ENCODE data around the gene PRSS22. TPM values are rescaled to one million over a fixed set of nuclear protein-coding genes. Genes with fewer than 3 reads are reported as not detected.

The PRSS22 gene
- total and polyA plus RNA-seq, 10 of the 15 experiments (the other 5 are each of a cell fraction or from before 2014, with no cell fraction given) = not detected

DNA sequence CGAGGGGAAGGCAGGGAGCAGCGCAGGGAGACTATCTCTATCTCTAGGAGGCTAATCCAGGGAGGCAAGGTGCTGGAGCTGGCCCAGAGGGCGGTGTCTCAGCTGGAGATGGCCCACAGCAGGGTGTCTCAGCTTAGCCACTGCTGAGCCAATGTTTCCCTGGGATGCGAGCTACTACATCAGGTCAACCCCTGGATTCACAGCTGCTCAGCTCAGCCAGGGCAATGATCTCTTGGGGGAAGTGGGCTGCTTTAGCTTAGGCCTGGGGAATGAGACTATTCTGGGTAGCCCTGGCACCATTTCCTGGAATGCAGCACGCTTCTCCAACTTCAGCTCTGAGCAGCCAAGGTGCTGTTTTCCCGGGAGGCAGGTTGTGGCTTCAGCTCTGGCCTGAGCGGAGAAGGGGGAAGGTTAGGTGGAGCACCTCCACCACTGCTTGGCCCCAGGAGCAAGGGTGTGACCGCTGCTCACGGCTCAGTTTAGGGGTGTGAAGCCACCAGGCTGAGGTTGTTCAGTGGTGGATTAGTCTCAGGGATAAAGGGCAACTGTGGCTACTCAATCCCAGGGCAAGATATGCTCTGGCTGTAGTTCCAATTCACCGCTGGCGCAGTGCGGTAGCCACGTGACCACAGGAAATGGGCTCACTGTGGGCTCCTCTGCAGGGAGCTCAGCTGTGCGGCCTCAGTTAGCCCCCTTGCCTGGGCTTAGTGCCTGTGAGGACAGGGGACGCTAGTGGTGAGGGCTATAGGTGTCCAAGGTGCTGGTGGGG, 46.1 kb downstream of the PRSS22 start:
- Histone ChIP-seq H3K9ac (ENCODE audit: control insufficient read depth, insufficient read depth, low read length) (no peak overlapping the region), H3K79me2 (ENCODE audit: control insufficient read depth, insufficient read depth, low read length) (peaks cover 2% of the 10 kb centered on the region), H3K36me3 (ENCODE audit: control insufficient read depth in 2 of 2, insufficient read depth in 2 of 2, low read length in 1 of 2) (no peaks in the 10 kb centered on the region), H3K4me2 (ENCODE audit: control insufficient read depth, insufficient read depth) (no peak overlapping the region), H3K9me3 (replicated peaks; ENCODE audit: control insufficient read depth, insufficient read depth, low read length) (no peaks in the 10 kb centered on the region), H4K20me1 (ENCODE audit: control insufficient read depth, insufficient read depth) (no peaks in the 10 kb centered on the region), H2AFZ (ENCODE audit: control insufficient read depth, low read depth, low read length) (no peak overlapping the region), H3K4me3 (no peak overlapping the region), H3K4me1 (ENCODE audit: control insufficient read depth, insufficient read depth, low read length) (no peaks in the 10 kb centered on the region), H3K27me3 (replicated peaks in 1 of 2; ENCODE audit: control insufficient read depth in 2 of 2, insufficient read depth in 2 of 2, low read length in 1 of 2) (peaks cover 0 to 4% of the 10 kb centered on the region in 2 experiments; a peak in 2 of 4 replicates), H3K27ac (ENCODE audit: control insufficient read depth, insufficient read depth) (no peak overlapping the region)
- ChIA-PET POLR2A (interaction anchor here (0.8 kb wide), 1 partner anchor 644 kb away, joined by 3 read pairs; no protein-coding TSS in a partner anchor), RAD21 (ENCODE audit: unreplicated experiment) (interaction anchor here (1.2 kb wide), 1 partner anchor 71 kb away, joined by 3 read pairs; the partner anchor contains the start of gene FLYWCH2), SMC1A (ENCODE audit: uncharacterized antibody, unreplicated experiment) (no interaction called here), CTCF (no interaction called here)
- DNase-seq (ENCODE audit: low read depth, low spot score) = no peak
- 45% methylated on average over 15 of the region's 15 CpGs for whole genome bisulfite sequencing (ENCODE audit: insufficient coverage, insufficient replicate concordance, low lambda C conversion rate, missing lambda C conversion rate)
- no TSS peak for BruUV-seq (replicated peaks)
- in situ Hi-C loops (cut with MboI) = no loop called here
- intact Hi-C loops (cut with micrococcal nuclease; ENCODE audit: unreplicated experiment) = no loop called here
- TF ChIP-seq EP300 (IDR thresholded peaks at IDR 0.05; ENCODE audit: borderline replicate concordance in 1 of 2, control insufficient read depth in 1 of 2, low read depth in 2 of 2, low read length in 2 of 2) (no peak), POU2F2 (IDR thresholded peaks at IDR 0.05; ENCODE audit: borderline replicate concordance, low read depth, low read length) (no peak), BCL11A (IDR thresholded peaks at IDR 0.05; ENCODE audit: low read depth, low read length) (no peak), RB1 (IDR thresholded peaks at IDR 0.05; ENCODE audit: borderline replicate concordance) (no peak), FOS (IDR thresholded peaks at IDR 0.05; ENCODE audit: borderline replicate concordance, extremely low read depth, insufficient read length) (no peak), POLR2A (IDR thresholded peaks at IDR 0.05; ENCODE audit: low read depth, low read length) (no peak), WRNIP1 (IDR thresholded peaks at IDR 0.05; ENCODE audit: borderline replicate concordance, low read depth, low read length) (no peak), ESRRA (IDR thresholded peaks at IDR 0.05; ENCODE audit: low read length) (no peak), CHD2 (IDR thresholded peaks at IDR 0.05; ENCODE audit: borderline replicate concordance, low read depth, low read length) (no peak), SP1 (IDR thresholded peaks at IDR 0.05; ENCODE audit: low read depth, low read length) (no peak)
- TF ChIP-seq, protein P1, sequence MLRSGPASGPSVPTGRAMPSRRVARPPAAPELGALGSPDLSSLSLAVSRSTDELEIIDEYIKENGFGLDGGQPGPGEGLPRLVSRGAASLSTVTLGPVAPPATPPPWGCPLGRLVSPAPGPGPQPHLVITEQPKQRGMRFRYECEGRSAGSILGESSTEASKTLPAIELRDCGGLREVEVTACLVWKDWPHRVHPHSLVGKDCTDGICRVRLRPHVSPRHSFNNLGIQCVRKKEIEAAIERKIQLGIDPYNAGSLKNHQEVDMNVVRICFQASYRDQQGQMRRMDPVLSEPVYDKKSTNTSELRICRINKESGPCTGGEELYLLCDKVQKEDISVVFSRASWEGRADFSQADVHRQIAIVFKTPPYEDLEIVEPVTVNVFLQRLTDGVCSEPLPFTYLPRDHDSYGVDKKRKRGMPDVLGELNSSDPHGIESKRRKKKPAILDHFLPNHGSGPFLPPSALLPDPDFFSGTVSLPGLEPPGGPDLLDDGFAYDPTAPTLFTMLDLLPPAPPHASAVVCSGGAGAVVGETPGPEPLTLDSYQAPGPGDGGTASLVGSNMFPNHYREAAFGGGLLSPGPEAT (IDR thresholded peaks at IDR 0.05; ENCODE audit: low read depth) = no peak
- TF ChIP-seq, protein P2, sequence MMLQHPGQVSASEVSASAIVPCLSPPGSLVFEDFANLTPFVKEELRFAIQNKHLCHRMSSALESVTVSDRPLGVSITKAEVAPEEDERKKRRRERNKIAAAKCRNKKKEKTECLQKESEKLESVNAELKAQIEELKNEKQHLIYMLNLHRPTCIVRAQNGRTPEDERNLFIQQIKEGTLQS (IDR thresholded peaks at IDR 0.05; ENCODE audit: borderline replicate concordance, extremely low read depth, low read depth, low read length) = no peak
- TF ChIP-seq, protein P3, sequence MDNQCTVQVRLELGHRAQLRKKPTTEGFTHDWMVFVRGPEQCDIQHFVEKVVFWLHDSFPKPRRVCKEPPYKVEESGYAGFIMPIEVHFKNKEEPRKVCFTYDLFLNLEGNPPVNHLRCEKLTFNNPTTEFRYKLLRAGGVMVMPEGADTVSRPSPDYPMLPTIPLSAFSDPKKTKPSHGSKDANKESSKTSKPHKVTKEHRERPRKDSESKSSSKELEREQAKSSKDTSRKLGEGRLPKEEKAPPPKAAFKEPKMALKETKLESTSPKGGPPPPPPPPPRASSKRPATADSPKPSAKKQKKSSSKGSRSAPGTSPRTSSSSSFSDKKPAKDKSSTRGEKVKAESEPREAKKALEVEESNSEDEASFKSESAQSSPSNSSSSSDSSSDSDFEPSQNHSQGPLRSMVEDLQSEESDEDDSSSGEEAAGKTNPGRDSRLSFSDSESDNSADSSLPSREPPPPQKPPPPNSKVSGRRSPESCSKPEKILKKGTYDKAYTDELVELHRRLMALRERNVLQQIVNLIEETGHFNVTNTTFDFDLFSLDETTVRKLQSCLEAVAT (IDR thresholded peaks at IDR 0.05) = no peak
- TF ChIP-seq, protein P4, sequence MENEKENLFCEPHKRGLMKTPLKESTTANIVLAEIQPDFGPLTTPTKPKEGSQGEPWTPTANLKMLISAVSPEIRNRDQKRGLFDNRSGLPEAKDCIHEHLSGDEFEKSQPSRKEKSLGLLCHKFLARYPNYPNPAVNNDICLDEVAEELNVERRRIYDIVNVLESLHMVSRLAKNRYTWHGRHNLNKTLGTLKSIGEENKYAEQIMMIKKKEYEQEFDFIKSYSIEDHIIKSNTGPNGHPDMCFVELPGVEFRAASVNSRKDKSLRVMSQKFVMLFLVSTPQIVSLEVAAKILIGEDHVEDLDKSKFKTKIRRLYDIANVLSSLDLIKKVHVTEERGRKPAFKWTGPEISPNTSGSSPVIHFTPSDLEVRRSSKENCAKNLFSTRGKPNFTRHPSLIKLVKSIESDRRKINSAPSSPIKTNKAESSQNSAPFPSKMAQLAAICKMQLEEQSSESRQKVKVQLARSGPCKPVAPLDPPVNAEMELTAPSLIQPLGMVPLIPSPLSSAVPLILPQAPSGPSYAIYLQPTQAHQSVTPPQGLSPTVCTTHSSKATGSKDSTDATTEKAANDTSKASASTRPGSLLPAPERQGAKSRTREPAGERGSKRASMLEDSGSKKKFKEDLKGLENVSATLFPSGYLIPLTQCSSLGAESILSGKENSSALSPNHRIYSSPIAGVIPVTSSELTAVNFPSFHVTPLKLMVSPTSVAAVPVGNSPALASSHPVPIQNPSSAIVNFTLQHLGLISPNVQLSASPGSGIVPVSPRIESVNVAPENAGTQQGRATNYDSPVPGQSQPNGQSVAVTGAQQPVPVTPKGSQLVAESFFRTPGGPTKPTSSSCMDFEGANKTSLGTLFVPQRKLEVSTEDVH (IDR thresholded peaks at IDR 0.05; ENCODE audit: low read depth, partially characterized antibody) = no peak
- no peak for FAIRE-seq
- no peak for ATAC-seq

Data from GM12878 (cell line).